ENCODE measurements around the gene P2RY6.

P2RY6 gene

GRCh38 chr11:73271936-73272679, at the start of gene P2RY6:
P2RY6 (plus strand) TSS chr11:73272338; CDS start chr11:73296519, 24,181 bp downstream.
- no peak for TF ChIP-seq CTCF (IDR thresholded peaks at IDR 0.05; ENCODE audit: borderline replicate concordance, control extremely low read depth, extremely low read depth, insufficient read depth, missing control alignments)
- in situ Hi-C loops (cut with MboI; ENCODE audit: low sequenced_read_pairs, unreplicated experiment), result no loop called here
- no peak for DNase-seq (ENCODE audit: low spot score)

GRCh38 chr11:73223998-73224730, 48.0 kb upstream of the P2RY6 start:
- in situ Hi-C loops (cut with MboI; ENCODE audit: low sequenced_read_pairs, unreplicated experiment), result no loop called here
- no peak for DNase-seq (ENCODE audit: low spot score)
- TF ChIP-seq CTCF (IDR thresholded peaks at IDR 0.05; ENCODE audit: borderline replicate concordance, control extremely low read depth, extremely low read depth, insufficient read depth, missing control alignments), result no peak

- no peak for TF ChIP-seq CTCF (IDR thresholded peaks at IDR 0.05; ENCODE audit: borderline replicate concordance, control extremely low read depth, extremely low read depth, insufficient read depth, missing control alignments)
- DNase-seq (ENCODE audit: low spot score), result no peak
- in situ Hi-C loops (cut with MboI; ENCODE audit: low sequenced_read_pairs, unreplicated experiment), result no loop called here
Measured at GRCh38 chr11:73225001-73225686, 47.0 kb upstream of the P2RY6 start.

- in situ Hi-C loops (cut with MboI; ENCODE audit: low sequenced_read_pairs, unreplicated experiment), result no loop called here
- TF ChIP-seq CTCF (IDR thresholded peaks at IDR 0.05; ENCODE audit: borderline replicate concordance, control extremely low read depth, extremely low read depth, insufficient read depth, missing control alignments), result no peak
Measured at GRCh38 chr11:73225851-73226250, 46.3 kb upstream of the P2RY6 start.

GRCh38 chr11:73226297-73227006, 45.7 kb upstream of the P2RY6 start:
- DNase-seq (ENCODE audit: low spot score), result no peak
- TF ChIP-seq CTCF (IDR thresholded peaks at IDR 0.05; ENCODE audit: borderline replicate concordance, control extremely low read depth, extremely low read depth, insufficient read depth, missing control alignments), result no peak

More at GRCh38 chr11:73225851-73226250, 46.3 kb upstream of the P2RY6 start:
- DNase-seq (ENCODE audit: low spot score), result no peak

More at GRCh38 chr11:73226297-73227006, 45.7 kb upstream of the P2RY6 start:
- in situ Hi-C loops (cut with MboI; ENCODE audit: low sequenced_read_pairs, unreplicated experiment), result no loop called here
